ENCODE measurements around the gene SPACDR.

Gene SPACDR

GRCh38 chr7:100434297-100435144 is 29.5 kb downstream of the SPACDR start:
- no peak for DNase-seq (ENCODE audit: low spot score)

GRCh38 chr7:100433592-100434296 is 30.3 kb downstream of the SPACDR start:
- no peak for DNase-seq (ENCODE audit: low spot score)

GRCh38 chr7:100433276-100433591 is 30.8 kb downstream of the SPACDR start:
- no peak for DNase-seq (ENCODE audit: low spot score)

- DNase-seq (ENCODE audit: low spot score), result no peak
Observed at GRCh38 chr7:100432621-100433275, 31.3 kb downstream of the SPACDR start.

- DNase-seq (ENCODE audit: low spot score), result no peak
Observed at GRCh38 chr7:100432053-100432452, 32.0 kb downstream of the SPACDR start.

- DNase-seq (ENCODE audit: low spot score), result no peak
Observed at GRCh38 chr7:100431286-100431735, 32.7 kb downstream of the SPACDR start.

GRCh38 chr7:100430493-100431285 is 33.4 kb downstream of the SPACDR start:
- peak; percentile 71 for DNase-seq (ENCODE audit: low spot score)

- peak; percentile 97 for DNase-seq (ENCODE audit: low spot score)
Observed at GRCh38 chr7:100429637-100430492, 34.2 kb downstream of the SPACDR start, which contains the start of gene MEPCE. MEPCE (plus strand) TSS chr7:100429831; CDS start chr7:100430019, 188 bp downstream.

GRCh38 chr7:100428967-100429636 is 35.0 kb downstream of the SPACDR start:
- DNase-seq (ENCODE audit: low spot score), result peak; percentile 100

GRCh38 chr7:100428199-100428966 is 35.7 kb downstream of the SPACDR start, which contains the start of gene ZCWPW1:
ZCWPW1 (minus strand) TSS chr7:100428703; CDS start chr7:100420649, 8,054 bp downstream.
- peak; percentile 99 for DNase-seq (ENCODE audit: low spot score)

- DNase-seq (ENCODE audit: low spot score), result no peak
Observed at GRCh38 chr7:100427762-100428198, 36.3 kb downstream of the SPACDR start.

GRCh38 chr7:100426516-100426915 is 37.5 kb downstream of the SPACDR start:
- DNase-seq (ENCODE audit: low spot score), result no peak

GRCh38 chr7:100425347-100425746 is 38.7 kb downstream of the SPACDR start:
- DNase-seq (ENCODE audit: low spot score), result no peak

GRCh38 chr7:100423315-100423714 is 40.7 kb downstream of the SPACDR start:
- DNase-seq (ENCODE audit: low spot score), result no peak

- DNase-seq (ENCODE audit: low spot score), result no peak
Observed at GRCh38 chr7:100419660-100420226, 44.3 kb downstream of the SPACDR start.

- no peak for DNase-seq (ENCODE audit: low spot score)
Observed at GRCh38 chr7:100418930-100419659, 45.0 kb downstream of the SPACDR start.

- DNase-seq (ENCODE audit: low spot score), result no peak
Observed at GRCh38 chr7:100415448-100415847, 48.6 kb downstream of the SPACDR start.

GRCh38 chr7:100413889-100414288 is 50.2 kb downstream of the SPACDR start:
- no peak for DNase-seq (ENCODE audit: low spot score)
